ENCODE results near the gene AZI2. TPM values are rescaled to one million over a fixed set of nuclear protein-coding genes. Genes with fewer than 3 reads are reported as not detected.

The AZI2 gene
- total RNA-seq, result 84.6 TPM
- long read RNA-seq, full-length matches to known transcripts, result 112 of 135 reads
- long read RNA-seq, partial matches to known transcripts, result 4 of 135 reads
- long read RNA-seq, other reads (novel, unspliced or antisense), result 19 of 135 reads

- TF ChIP-seq CTCF (IDR thresholded peaks at IDR 0.05), result peak; percentile 28
- H3K4me3 ChIP-seq, result peak within 1 kb of the TSS; percentile 82
These were observed at the start of gene AZI2, which contains the start of gene ZCWPW2 for GRCh38 chr3:28348629-28349468. AZI2 (minus strand) TSS chr3:28348824; CDS start chr3:28340617, 8,207 bp downstream. ZCWPW2 (plus strand) TSS chr3:28348721; CDS start chr3:28413069, 64,348 bp downstream.

GRCh38 chr3:28388978-28389377, 40.4 kb upstream of the AZI2 start:
- intact Hi-C loops (cut with DNase I), result no loop called here
- no peaks in the 10 kb centered on the region for H3K36me3 ChIP-seq
- no peaks in the 10 kb centered on the region for H3K4me1 ChIP-seq
- H3K4me3 ChIP-seq, result no peak overlapping the region
- no peak overlapping the region for H3K27ac ChIP-seq
- no peak for TF ChIP-seq CTCF (IDR thresholded peaks at IDR 0.05)
- ATAC-seq (no peak), DNase-seq (no peak)
- no peaks in the 10 kb centered on the region for H3K27me3 ChIP-seq
- peaks cover 10% of the 10 kb centered on the region for H3K9me3 ChIP-seq

More at GRCh38 chr3:28348629-28349468, at the start of gene AZI2, which contains the start of gene ZCWPW2:
- H3K36me3 ChIP-seq, result no peaks in the 10 kb centered on the region
- H3K27ac ChIP-seq, result peak within 1 kb of the TSS; percentile 100
- H3K4me1 ChIP-seq, result peaks cover 32% of the 10 kb centered on the region
- no peaks in the 10 kb centered on the region for H3K27me3 ChIP-seq
- DNase-seq, result peak; percentile 98
- H3K9me3 ChIP-seq, result peaks cover 5% of the 10 kb centered on the region
- intact Hi-C loops (cut with DNase I), result no loop called here
- peak; percentile 97 for ATAC-seq

- Histone ChIP-seq H3K27me3 (no peaks in the 10 kb centered on the region), H3K27ac (no peak overlapping the region), H3K36me3 (no peaks in the 10 kb centered on the region), H3K4me3 (no peak overlapping the region), H3K4me1 (no peaks in the 10 kb centered on the region), H3K9me3 (no peaks in the 10 kb centered on the region)
- DNase-seq (no peak), ATAC-seq (no peak)
- intact Hi-C loops (cut with DNase I), result no loop called here
- TF ChIP-seq CTCF (IDR thresholded peaks at IDR 0.05), result no peak
These were observed 37.4 kb upstream of the AZI2 start for GRCh38 chr3:28386049-28386448.

GRCh38 chr3:28376424-28376823, 27.8 kb upstream of the AZI2 start:
- Histone ChIP-seq H3K4me1 (no peaks in the 10 kb centered on the region), H3K36me3 (no peaks in the 10 kb centered on the region), H3K27ac (no peak overlapping the region), H3K27me3 (no peaks in the 10 kb centered on the region), H3K4me3 (no peak overlapping the region), H3K9me3 (no peaks in the 10 kb centered on the region)
- no peak for TF ChIP-seq CTCF (IDR thresholded peaks at IDR 0.05)
- intact Hi-C loops (cut with DNase I), result no loop called here
- DNase-seq, result no peak
- peak; percentile 93 for ATAC-seq

GRCh38 chr3:28349469-28350000, 911 bp upstream of the AZI2 start:
- Histone ChIP-seq H3K4me1 (peaks cover 25% of the 10 kb centered on the region), H3K27ac (peak overlapping the region; percentile 100), H3K4me3 (peak overlapping the region; percentile 82), H3K9me3 (peaks cover 5% of the 10 kb centered on the region), H3K36me3 (no peaks in the 10 kb centered on the region), H3K27me3 (no peaks in the 10 kb centered on the region)
- TF ChIP-seq CTCF (IDR thresholded peaks at IDR 0.05), result no peak
- ATAC-seq, result no peak
- intact Hi-C loops (cut with DNase I), result no loop called here
- DNase-seq, result no peak
